Measurements from ENCODE around the gene PREP.

PREP gene

GRCh38 chr6:105374010-105374420, 28.9 kb downstream of the PREP start:
- TF ChIP-seq PAX5 (IDR thresholded peaks at IDR 0.05; ENCODE audit: insufficient read depth, low read length, severe bottlenecking) (no peak), POLR2AphosphoS5 (IDR thresholded peaks at IDR 0.05; ENCODE audit: low read depth, low read length) (no peak), SPI1 (IDR thresholded peaks at IDR 0.05; ENCODE audit: low read depth, low read length) (no peak), TAF1 (IDR thresholded peaks at IDR 0.05; ENCODE audit: low read depth, low read length) (no peak), POU2F2 (IDR thresholded peaks at IDR 0.05; ENCODE audit: low read depth, low read length) (no peak), POLR2A (IDR thresholded peaks at IDR 0.05; ENCODE audit: low read depth, low read length) (no peak)
- FAIRE-seq (no peak), DNase-seq (ENCODE audit: insufficient read length, low spot score) (no peak)

DNA sequence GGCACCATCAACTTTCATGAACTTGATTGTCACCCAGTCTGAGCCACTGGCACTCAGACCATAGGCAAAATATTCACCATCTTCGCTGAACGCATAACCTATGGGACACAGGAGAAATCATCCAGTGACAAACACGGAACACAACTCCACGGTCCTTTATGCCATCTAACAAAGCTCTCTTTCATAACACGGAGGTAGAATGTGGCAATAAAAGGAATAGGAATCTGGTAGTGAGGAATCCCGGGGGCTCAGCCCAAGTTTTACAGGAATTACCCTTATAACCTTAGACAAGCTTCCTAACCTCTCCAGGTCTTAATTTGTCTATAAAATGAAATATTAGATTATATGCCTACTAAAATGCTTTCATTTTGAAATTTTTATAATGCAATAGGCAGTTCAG, 29.4 kb downstream of the PREP start:
- DNase-seq (ENCODE audit: insufficient read length, low spot score) (no peak), FAIRE-seq (no peak)
- TF ChIP-seq POU2F2 (IDR thresholded peaks at IDR 0.05; ENCODE audit: low read depth, low read length) (no peak), SPI1 (IDR thresholded peaks at IDR 0.05; ENCODE audit: low read depth, low read length) (no peak), TAF1 (IDR thresholded peaks at IDR 0.05; ENCODE audit: low read depth, low read length) (no peak), POLR2AphosphoS5 (IDR thresholded peaks at IDR 0.05; ENCODE audit: low read depth, low read length) (no peak), POLR2A (IDR thresholded peaks at IDR 0.05; ENCODE audit: low read depth, low read length) (no peak), PAX5 (IDR thresholded peaks at IDR 0.05; ENCODE audit: insufficient read depth, low read length, severe bottlenecking) (no peak)

DNA sequence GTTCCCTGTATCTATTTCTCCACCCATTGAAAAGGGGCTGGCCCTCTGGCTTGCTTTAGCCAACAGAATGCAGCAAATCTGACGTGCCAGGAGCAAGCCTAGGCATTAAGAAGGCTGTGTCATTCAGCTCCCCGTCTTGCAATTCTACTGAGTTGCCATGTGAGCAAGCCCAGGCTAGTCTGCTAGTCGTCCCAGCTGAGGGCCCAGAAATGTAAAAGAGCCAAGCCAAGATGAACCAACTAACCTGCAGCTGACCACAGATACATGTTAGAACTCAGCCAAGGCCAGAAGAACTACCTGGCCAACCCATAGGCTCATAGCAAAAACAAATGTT, 30.1 kb downstream of the PREP start:
- FAIRE-seq (no peak), DNase-seq (ENCODE audit: insufficient read length, low spot score) (no peak)
- TF ChIP-seq TAF1 (IDR thresholded peaks at IDR 0.05; ENCODE audit: low read depth, low read length): no peak

DNA sequence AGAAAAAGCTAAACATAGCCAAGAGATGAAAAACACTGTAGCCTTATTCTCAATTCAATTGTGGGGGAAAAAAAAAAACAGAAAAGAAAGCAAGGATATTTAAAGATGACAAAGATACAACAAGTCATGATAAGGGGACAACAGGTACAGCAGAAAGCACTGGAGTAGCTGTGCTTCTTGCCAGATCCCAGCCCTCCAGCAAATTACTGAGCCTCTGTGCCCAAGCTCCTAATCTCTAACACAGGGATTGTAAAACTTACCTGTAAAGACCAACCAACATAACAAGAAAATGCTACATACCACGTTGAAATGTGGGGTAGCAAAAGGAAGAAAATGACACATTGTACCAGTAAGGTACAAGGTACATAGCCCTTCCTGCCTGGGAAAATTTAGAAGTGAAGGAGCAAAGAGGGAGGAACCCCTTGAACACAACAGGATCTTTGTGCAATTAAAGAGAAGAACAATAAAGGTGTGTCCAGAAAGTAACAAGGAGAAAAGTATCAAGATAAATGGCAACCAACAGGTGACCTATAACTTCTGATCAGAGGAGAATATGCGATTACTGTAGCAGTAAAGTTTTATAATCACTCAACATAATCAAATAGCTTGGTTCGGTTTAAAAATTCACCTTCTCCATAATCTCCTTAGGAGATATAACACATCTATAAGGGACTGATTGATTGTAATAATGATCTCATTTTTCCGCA, 30.6 kb downstream of the PREP start:
- FAIRE-seq (no peak), DNase-seq (ENCODE audit: insufficient read length, low spot score) (no peak)
- TF ChIP-seq POU2F2 (IDR thresholded peaks at IDR 0.05; ENCODE audit: low read depth, low read length) (no peak), PAX5 (IDR thresholded peaks at IDR 0.05; ENCODE audit: insufficient read depth, low read length, severe bottlenecking) (no peak), SPI1 (IDR thresholded peaks at IDR 0.05; ENCODE audit: low read depth, low read length) (no peak), POLR2A (IDR thresholded peaks at IDR 0.05; ENCODE audit: low read depth, low read length) (no peak), TAF1 (IDR thresholded peaks at IDR 0.05; ENCODE audit: low read depth, low read length) (no peak), POLR2AphosphoS5 (IDR thresholded peaks at IDR 0.05; ENCODE audit: low read depth, low read length) (no peak)

DNA sequence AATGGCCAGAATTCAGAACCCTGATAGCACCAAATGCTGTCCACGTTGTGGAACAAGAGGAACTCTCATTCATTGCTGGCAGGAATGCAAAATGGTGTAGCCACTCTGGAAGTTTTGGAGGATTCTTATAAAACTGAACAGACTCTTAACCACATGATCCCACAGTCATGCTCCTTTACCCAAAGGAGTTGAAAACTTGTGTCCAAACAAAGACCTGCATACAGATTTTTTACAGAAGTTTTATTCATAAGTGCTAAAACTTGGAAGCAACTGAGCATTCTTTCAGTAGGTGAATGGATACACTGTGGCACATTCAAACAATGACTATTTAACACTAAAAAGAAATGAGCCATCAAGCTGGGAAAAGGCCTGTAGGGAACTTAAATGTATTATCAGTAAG, 32.5 kb downstream of the PREP start:
- no peak for DNase-seq (ENCODE audit: insufficient read length, low spot score)
- FAIRE-seq: no peak
- TF ChIP-seq SPI1 (IDR thresholded peaks at IDR 0.05; ENCODE audit: low read depth, low read length) (no peak), POU2F2 (IDR thresholded peaks at IDR 0.05; ENCODE audit: low read depth, low read length) (no peak), POLR2A (IDR thresholded peaks at IDR 0.05; ENCODE audit: low read depth, low read length) (no peak), TAF1 (IDR thresholded peaks at IDR 0.05; ENCODE audit: low read depth, low read length) (no peak), PAX5 (IDR thresholded peaks at IDR 0.05; ENCODE audit: insufficient read depth, low read length, severe bottlenecking) (no peak), POLR2AphosphoS5 (IDR thresholded peaks at IDR 0.05; ENCODE audit: low read depth, low read length) (no peak)

DNA sequence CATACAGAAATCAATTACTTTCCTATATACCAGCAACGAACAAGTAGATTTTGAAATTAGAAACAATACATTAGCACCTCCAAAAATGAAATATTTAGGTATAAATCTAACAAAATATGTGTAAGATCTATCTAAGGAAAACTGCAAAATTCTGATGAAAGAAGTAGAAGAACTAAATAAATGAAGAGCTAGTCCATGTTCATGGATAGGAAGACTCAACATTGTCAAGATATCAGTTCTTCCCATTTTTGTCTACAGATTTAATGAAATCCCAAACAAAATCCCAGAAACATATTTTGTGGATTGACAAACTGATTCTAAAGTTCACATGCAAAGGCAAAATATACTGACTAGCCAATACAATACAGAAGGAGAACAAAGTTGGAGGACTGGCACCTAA, 33.7 kb downstream of the PREP start:
- DNase-seq (ENCODE audit: insufficient read length, low spot score) (no peak), FAIRE-seq (no peak)
- no peak for TF ChIP-seq POU2F2 (IDR thresholded peaks at IDR 0.05; ENCODE audit: low read depth, low read length)
- TF ChIP-seq TAF1 (IDR thresholded peaks at IDR 0.05; ENCODE audit: low read depth, low read length): no peak
- no peak for TF ChIP-seq SPI1 (IDR thresholded peaks at IDR 0.05; ENCODE audit: low read depth, low read length)
- TF ChIP-seq POLR2AphosphoS5 (IDR thresholded peaks at IDR 0.05; ENCODE audit: low read depth, low read length): no peak
- TF ChIP-seq PAX5 (IDR thresholded peaks at IDR 0.05; ENCODE audit: insufficient read depth, low read length, severe bottlenecking): no peak
- no peak for TF ChIP-seq POLR2A (IDR thresholded peaks at IDR 0.05; ENCODE audit: low read depth, low read length)

DNA sequence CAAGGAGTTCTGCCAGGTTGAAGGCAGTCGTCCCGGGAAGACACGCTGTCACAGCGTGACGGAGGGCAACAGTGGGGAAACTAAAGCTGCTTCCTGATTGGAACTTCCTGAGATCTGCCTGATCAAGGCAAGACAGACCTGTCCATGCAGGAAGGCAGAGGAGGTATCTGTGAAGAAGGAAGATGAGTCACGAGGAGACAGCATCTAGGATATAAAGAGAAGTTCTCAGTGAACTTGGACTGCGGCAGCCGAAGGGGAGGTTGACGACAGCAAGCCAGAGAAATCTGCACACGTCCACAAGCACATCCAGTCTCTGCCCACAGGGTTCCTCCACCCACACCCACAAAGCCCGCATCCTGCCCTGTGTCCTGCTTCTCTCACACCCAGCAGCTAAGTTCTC, 38.6 kb downstream of the PREP start:
- FAIRE-seq: no peak
- no peak for DNase-seq (ENCODE audit: insufficient read length, low spot score)
- no peak for TF ChIP-seq TAF1 (IDR thresholded peaks at IDR 0.05; ENCODE audit: low read depth, low read length)
- no peak for TF ChIP-seq POU2F2 (IDR thresholded peaks at IDR 0.05; ENCODE audit: low read depth, low read length)
- no peak for TF ChIP-seq POLR2A (IDR thresholded peaks at IDR 0.05; ENCODE audit: low read depth, low read length)
- no peak for TF ChIP-seq PAX5 (IDR thresholded peaks at IDR 0.05; ENCODE audit: insufficient read depth, low read length, severe bottlenecking)
- TF ChIP-seq POLR2AphosphoS5 (IDR thresholded peaks at IDR 0.05; ENCODE audit: low read depth, low read length): no peak
- no peak for TF ChIP-seq SPI1 (IDR thresholded peaks at IDR 0.05; ENCODE audit: low read depth, low read length)

DNA sequence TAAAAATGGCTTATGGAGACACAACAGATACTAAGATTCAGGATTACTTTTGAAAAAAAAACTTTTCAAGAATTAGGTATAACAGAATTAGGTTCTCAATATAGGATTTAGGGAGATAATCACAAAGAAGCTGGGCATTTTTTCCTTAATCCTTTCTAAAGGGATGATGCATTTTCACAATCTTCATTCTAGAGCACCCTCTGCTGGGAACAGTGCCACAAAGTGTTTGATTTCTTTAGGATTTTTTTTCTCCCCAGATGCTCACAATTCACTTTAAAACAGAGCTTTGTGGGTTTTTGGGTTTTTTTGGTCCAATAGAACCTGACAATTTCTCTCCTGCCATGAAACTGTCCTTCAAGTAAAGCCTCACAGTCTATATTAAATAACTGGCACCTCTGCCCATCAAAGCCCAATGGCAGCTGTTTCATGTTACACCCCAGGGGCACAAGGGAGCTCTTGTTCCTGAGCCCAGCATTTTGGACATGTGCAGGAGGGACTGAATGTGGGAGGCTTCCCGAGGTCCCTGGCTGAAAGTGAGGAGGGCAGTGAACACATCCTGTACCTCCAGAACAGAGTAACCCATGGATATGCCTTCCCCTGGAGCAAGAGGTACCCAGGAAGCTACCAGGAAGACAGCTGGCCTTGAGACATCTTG, 39.7 kb downstream of the PREP start:
- no peak for FAIRE-seq
- DNase-seq (ENCODE audit: insufficient read length, low spot score): no peak
- TF ChIP-seq TAF1 (IDR thresholded peaks at IDR 0.05; ENCODE audit: low read depth, low read length) (no peak), PAX5 (IDR thresholded peaks at IDR 0.05; ENCODE audit: insufficient read depth, low read length, severe bottlenecking) (no peak), SPI1 (IDR thresholded peaks at IDR 0.05; ENCODE audit: low read depth, low read length) (no peak), POU2F2 (IDR thresholded peaks at IDR 0.05; ENCODE audit: low read depth, low read length) (no peak), POLR2A (IDR thresholded peaks at IDR 0.05; ENCODE audit: low read depth, low read length) (no peak), POLR2AphosphoS5 (IDR thresholded peaks at IDR 0.05; ENCODE audit: low read depth, low read length) (no peak)

- no peak for FAIRE-seq
- TF ChIP-seq POU2F2 (IDR thresholded peaks at IDR 0.05; ENCODE audit: low read depth, low read length): no peak
- no peak for TF ChIP-seq TAF1 (IDR thresholded peaks at IDR 0.05; ENCODE audit: low read depth, low read length)
- no peak for TF ChIP-seq POLR2A (IDR thresholded peaks at IDR 0.05; ENCODE audit: low read depth, low read length)
- no peak for TF ChIP-seq SPI1 (IDR thresholded peaks at IDR 0.05; ENCODE audit: low read depth, low read length)
- TF ChIP-seq POLR2AphosphoS5 (IDR thresholded peaks at IDR 0.05; ENCODE audit: low read depth, low read length): no peak
- no peak for DNase-seq (ENCODE audit: insufficient read length, low spot score)
These were observed 43.2 kb downstream of the PREP start for GRCh38 chr6:105359419-105360370.
